ENCODE data around the gene MARCHF10.
"Not testable (repeated sequence)": the region's sequence is repeated elsewhere in the genome, so short reads cannot be mapped to it uniquely, and the experiment has no call there.

Gene MARCHF10

DNA sequence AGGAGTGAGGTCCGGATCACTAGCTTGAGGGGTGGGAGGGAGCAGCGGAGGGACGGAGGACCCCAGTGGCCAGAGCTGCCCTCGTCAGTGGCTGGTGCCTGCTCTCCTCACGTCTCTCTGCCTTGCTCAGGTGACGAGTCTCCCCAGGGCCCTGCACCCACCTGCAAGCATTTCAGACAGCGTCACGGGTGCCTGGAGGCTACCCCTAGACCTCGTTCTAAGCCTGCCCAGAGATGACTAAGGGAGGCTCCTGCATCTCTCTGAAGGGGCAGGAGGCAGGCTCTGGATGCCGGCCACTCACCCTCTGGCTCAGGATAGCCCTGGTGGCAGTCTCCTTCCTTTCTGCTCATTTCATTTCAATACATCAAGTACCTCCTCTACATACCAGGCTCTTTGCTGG, 111.9 kb downstream of the MARCHF10 start:
- DNase-seq = no peak

DNA sequence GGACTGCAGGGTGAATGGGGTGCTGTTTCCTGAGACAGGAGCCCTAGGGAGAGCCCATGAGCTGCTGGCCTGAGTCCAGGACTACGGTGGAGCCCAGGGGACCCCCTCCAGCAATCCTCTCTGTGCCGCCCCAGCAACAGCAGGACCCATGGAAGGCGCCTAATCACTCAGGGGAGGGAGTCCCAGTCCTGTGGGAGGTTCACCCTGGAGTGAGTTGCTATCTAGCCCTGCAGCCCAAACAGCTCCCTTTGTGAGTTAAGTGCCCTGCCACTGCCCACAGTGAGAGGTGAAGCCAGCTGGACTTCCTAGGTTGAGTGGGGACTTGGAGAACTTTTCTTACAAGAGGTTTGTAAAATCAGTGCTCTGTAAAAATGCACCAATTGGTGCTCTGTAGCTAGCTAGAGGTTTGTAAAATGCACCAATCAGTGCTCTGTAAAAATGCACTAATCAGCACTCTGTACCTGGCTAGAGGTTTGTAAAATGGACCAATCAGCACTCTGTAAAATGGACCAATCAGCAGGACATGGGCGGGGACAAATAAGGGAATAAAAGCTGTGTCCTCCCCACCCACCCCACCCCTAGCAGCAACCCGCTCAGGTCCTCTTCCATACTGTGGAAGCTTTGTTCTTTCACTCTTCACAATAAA, 112.9 kb downstream of the MARCHF10 start:
- DNase-seq = not testable (repeated sequence)

DNA sequence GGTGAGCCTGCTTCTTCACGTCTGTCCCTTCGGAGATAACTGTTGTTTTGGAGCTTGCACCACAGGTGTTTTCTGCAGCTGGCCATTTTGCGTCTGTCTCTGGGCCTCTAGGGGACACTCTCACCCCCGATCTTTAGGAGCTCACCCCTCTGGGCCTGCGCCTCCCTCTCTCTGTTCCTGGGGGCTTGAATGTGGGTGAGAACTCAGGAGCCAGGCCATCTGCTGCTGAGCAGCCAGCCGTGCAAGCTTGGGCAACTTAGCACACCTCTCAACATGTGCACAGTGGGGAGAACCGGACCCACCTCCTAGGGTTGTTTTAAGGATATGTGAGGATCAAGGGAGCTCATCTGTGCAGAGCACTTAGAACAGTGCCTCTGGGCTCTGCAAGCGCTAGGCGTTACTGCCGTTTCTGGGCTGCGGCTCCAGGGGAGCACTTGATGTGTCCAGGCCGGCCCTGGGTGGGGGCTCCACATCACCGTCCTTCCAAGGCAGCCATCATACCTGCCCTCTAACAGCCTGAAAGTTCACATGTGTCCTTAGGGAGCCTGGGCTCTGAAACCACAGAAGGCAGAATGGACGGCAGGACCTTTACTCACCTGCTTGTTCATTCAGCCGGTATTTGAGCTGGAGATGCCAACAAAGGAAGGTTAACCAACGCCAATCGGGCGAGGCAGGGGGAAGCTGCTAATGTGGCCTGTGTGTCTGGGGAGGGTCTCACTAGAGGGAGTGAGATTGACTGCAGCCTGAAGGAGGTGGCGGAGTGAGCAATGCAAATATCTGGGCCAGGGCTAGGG, 114.3 kb downstream of the MARCHF10 start:
- DNase-seq = no peak

DNA sequence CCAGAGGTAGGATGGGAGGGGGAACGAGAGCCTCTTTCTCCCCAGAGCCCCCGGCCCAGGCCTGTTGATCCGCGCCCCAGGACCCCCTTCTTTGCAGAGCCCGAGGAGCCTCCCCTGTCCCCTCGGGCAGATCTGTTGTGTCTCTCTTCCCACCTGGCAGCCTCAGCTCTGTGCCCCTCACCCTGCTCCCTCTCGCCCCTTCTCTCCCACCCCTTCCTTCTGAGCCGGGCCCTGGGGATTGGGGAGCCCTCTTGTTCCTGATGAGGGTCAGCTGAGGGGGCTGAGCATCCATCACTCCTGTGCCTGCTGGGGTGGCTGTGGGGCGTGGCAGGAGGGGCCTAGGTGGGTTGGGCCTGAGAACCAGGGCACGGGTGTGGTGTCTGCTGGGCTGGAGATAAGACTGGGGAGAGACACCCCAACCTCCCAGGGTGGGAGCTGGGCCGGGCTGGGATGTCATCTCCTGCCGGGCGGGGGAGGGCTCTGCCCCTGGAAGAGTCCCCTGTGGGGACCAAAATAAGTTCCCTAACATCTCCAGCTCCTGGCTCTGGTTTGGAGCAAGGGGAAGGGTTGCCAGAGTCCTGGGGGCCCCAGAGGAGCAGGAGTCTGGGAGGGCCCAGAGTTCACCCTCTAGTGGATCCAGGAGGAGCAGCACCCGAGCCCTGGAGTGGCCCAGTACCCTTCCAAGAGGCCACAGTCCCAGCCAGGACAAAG, 115.2 kb downstream of the MARCHF10 start:
- DNase-seq = no peak

DNA sequence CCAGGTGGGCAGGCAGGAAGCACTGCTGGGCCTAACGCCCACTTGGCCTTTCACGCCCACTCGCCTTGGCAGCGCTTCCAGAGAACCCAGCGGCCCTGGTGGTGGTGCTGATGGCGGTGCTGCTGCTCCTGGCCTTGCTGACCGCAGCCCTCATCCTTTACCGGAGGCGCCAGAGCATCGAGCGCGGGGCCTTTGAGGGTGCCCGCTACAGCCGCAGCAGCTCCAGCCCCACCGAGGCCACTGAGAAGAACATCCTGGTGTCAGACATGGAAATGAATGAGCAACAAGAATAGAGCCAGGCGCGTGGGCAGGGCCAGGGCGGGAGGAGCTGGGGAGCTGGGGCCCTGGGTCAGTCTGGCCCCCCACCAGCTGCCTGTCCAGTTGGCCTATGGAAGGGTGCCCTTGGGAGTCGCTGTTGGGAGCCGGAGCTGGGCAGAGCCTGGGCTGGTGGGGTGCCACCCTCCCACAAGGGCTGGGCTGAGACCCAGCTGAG, 115.9 kb downstream of the MARCHF10 start:
- no peak for DNase-seq

DNA sequence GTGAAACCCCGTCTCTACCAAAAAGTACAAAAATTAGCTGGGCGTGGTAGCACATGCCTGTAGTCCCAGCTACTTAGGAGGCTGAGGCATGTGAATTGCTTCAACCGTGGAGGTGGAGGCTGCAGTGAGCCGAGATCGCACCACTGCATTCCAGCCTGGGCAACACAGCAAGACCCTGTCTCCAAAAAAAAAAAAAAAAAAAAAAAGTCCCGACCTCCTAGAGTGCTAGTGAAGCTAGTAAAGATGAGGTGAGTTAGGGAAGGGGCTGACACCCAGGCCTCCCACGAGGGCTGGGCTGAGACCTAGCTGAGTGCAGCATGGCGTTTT, 116.6 kb downstream of the MARCHF10 start:
- not testable (repeated sequence) for DNase-seq

DNA sequence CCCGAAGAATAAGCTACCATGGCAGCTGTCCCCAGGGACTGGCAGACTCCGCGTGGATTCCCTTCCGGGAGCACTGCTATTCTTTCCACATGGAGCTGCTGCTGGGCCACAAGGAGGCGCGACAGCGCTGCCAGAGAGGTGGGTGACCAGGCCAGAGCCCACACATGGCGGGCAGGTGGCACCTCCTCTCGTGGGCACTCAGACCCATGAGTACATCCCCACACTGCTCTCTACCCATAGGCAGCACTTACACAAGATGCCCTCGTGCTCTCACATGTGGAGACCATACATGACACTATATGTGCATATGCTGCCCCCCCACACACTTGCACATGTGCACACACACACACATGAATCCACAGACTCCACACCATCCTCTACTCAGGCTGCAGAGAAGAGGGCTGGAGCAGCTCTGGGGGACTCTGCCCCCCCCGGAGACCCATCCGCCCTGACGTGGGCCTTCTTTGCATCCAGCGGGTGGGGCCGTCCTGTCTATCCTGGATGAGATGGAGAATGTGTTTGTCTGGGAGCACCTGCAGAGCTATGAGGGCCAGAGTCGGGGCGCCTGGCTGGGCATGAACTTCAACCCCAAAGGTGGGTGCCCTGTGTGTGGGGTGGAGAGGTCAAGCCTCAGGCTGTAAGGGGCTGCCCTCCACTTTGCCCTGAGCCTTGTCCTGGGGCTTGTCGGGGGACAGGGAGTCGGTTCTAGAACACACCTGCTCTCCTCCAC, 117.8 kb downstream of the MARCHF10 start:
- DNase-seq = no peak

DNA sequence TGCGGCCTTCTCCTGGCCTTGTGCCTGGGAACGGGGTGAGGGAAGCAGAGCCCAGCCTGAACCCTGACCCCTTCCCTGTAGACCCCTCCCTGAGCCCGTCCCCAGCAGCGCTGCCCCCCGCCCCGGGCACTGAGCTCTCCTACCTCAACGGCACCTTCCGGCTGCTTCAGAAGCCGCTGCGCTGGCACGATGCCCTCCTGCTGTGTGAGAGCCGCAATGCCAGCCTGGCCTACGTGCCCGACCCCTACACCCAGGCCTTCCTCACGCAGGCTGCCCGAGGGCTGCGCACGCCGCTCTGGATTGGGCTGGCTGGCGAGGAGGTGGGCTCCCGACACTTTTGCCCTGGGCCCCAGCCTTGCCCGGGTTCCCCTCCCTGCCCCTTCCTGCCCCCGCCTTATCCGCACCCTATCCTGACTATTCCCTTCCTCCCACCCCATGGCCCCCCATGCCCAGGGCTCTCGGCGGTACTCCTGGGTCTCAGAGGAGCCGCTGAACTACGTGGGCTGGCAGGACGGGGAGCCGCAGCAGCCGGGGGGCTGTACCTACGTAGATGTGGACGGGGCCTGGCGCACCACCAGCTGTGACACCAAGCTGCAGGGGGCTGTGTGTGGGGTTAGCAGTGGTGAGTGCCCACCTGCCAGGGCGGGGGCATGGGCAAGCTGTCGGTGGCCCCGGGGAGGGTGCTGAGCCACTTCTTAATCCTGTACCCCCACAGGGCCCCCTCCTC, 118.5 kb downstream of the MARCHF10 start:
- no peak for DNase-seq

DNA sequence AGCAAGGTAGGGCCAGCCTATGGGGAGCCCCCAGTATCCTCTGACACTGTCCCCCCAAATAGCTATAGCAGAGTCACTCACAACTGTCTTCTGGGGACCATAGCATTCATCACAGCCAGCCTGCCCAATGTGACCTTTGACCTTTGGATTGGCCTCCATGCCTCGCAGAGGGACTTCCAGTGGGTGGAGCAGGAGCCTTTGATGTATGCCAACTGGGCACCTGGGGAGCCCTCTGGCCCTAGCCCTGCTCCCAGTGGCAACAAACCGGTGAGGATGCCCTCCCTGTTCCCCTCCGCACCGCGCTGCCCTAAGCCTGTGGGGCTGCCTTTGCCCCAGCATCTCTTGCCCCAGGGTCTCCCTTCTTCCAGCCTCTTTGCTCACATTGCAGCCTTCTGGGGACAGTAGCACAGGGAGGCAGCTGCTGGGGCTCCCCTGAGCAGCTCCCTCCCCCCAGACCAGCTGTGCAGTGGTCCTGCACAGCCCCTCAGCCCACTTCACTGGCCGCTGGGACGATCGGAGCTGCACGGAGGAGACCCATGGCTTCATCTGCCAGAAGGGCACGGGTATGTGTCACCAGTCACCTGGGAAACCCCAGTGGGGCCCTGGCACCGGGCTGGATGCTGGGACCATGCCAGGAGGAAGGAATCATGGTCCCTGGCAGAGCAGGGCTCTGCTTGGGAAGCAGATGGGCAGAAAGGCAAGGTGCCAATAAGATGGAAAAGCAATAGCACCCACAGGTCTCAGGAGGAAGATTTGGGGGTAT, 119.5 kb downstream of the MARCHF10 start:
- no peak for DNase-seq

DNA sequence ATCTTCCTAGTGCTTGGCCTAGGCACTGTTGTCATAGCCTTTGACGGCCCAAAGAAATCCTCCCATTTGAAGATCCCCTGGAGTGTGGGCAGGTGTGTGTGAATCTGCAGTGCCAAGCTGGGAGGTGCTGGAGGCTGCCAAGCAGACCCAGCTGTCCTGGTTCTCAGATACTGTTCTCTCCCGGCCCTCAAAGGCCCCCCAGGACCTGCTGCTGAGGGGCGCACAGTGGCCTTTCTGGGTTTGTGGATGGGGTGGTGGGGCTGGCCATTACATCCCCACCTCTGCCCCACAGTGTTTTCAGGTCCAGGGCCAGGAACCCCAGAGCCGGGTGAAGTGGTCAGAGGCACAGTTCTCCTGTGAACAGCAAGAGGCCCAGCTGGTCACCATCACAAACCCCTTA, 120.1 kb downstream of the MARCHF10 start:
- DNase-seq = no peak

DNA sequence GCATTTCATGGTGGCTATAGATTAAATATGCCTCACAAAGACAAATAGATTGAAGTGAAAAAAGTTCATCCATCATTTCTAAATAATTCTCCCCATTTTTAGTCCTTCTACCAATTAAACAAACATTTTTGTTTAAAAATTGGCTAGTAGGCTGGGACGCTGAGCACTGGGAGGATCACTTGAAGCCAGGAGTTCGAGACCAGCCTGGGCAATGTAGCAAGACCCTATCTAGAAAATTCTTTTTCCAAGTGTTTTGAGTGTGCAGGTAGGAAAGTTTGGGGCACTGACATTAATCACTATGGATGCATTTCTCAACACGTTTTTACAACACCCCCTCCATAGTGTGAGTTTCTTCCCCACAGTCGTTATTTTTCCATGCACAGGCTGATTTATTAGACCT, 123.9 kb downstream of the MARCHF10 start:
- DNase-seq = no peak

DNA sequence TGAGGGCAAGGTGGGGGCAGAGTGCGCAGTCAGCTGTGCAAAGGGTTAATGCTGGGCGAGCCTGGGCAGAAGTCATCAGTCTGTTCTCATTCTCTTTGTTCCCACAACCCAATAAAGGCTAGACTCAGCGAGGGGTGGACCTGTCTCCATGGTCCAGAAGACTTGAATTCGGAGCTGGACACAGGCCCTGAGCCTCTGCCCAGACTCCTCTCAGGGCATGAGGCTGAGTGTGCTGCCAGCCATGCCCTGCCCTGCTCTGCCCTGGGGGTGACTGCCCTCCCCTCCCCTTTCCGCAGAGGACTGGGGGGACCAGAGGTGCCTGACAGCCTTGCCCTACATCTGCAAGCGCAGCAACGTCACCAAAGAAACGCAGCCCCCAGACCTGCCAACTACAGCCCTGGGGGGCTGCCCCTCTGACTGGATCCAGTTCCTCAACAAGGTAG, 126.2 kb downstream of the MARCHF10 start:
- DNase-seq = no peak

DNA sequence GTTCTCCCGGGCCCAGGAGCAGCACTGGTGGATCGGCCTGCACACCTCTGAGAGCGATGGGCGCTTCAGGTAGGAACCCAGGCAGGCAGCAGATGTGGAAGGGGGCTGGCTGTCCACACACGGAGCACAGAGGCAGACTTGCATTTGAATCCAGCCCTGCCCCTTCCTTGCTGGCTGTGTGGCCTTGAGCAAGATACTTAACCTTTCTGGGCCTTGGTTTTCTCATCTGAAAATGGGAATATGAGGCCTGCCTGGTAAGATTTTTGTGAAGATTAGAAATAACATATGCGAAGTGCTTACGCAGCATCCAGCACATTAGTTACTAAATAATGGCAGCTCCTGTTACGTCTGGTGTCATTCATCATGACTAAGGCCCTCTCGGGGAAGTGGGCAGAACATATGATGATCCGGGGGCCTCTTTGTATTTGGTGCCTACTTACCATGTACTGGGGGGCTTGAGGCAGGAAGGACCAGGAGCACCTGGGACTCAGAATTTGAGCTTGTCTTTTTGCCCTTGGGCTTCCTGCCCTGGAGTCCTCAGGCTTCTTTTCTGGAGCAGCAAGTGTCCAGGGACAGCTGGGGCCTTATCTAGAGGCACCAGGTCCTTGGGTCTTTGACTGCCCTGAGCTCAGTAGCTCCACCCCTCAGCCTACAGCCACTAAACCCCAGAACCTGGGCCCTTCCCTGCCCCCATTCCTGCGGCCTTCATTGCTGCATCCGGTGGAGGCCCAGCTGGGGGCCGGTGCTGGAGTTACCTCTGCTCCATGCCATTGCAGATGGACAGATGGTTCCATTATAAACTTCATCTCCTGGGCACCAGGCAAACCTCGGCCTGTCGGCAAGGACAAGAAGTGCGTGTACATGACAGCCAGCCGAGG, 126.8 kb downstream of the MARCHF10 start:
- no peak for DNase-seq

DNA sequence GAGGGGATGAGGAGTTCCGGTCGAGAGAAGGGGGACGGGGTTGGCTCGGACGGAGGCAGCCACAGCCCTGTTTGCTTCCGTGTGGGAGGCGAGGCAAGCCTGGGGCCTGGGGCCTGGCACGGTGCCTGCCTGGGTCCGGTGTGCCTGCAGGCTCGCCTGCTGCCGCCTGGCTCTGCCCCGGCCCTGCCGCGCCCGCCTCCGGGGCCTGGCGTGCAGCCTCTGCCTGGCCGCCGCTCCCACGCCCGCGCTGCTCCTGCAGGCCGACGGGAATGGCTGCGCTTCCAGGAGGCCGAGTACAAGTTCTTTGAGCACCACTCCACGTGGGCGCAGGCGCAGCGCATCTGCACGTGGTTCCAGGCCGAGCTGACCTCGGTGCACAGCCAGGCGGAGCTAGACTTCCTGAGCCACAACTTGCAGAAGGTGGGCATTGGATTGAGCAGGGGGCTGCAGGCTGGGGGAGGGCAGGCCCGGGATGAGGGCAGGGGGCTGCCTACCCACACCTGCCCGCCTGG, 127.5 kb downstream of the MARCHF10 start:
- DNase-seq = no peak

DNA sequence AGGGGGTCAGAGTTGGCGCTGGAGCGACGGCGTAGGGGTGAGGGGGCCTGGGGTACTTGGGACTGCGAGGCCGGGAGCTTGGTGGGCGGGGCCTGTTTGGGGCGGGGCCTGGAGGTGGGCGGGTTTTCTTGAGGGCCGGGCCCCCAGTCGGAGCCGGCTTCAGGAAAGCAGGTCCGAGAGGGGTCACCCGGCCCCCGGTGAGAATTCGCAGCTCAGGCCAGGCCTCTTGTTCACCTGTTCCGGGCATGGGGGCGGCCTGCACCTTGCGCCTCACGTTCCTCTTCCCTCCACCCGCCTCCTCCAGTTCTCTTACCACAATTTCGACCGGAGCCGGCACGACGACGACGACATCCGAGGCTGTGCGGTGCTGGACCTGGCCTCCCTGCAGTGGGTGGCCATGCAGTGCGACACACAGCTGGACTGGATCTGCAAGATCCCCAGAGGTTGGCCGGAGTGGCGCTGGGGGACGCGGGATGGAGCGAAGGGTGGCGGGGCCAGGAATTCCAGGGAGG, 128.2 kb downstream of the MARCHF10 start:
- no peak for DNase-seq

DNA sequence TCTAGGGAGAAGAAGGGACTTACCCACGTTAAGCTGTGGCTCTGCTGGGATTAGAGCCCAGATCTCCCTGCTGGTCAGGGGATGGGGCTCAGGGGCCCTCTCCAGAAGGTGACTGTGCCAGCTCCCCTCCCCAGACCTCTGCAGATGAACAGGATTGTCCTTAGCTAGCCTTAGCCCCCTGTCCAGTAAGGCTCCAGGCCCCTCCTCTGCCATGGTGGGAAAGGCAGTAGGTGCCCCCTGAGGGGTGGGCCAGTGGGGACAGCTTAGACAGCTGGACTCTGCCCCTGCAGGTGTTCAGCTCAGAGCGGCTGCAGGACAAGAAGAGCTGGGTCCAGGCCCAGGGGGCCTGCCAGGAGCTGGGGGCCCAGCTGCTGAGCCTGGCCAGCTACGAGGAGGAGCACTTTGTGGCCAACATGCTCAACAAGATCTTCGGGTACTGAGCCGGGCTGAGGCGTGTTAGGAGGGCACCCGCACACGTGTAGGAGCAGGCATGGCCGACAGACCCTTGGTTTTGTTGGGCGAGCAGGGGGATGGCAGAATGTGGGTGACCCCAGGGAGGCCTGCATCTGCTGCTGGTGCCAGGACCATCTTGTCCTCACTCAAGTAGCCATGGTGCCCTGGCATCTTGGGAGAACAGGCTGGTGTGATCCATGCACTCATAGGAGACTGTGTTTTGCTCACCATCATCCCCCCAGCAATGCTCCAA, 129.7 kb downstream of the MARCHF10 start:
- DNase-seq = no peak

DNA sequence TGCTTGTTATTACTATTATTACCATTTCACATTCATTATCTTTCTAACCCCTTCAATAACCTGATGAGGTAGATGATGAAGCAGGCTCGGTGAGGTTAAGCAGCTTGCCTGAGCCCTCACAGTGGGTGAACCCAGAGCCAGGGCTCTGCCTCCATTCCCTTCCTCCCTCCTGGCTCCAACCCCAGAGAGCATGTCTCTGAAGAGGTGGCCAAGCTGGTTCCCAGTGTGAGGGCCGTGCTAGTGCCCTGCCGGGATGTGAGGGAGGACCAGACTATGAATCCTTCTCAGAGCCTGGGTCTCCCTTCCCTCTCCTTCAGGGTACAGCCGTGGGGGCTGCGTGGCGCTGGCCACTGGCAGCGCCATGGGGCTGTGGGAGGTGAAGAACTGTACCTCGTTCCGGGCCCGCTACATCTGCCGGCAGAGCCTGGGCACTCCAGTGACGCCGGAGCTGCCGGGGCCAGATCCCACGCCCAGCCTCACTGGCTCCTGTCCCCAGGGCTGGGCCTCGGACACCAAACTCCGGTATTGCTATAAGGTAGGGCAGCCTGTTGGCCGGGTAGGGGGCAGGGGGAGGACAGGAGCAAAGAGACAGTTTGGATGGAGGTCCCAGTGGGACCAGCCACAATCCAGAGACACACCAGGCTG, 131.0 kb downstream of the MARCHF10 start:
- no peak for DNase-seq

DNA sequence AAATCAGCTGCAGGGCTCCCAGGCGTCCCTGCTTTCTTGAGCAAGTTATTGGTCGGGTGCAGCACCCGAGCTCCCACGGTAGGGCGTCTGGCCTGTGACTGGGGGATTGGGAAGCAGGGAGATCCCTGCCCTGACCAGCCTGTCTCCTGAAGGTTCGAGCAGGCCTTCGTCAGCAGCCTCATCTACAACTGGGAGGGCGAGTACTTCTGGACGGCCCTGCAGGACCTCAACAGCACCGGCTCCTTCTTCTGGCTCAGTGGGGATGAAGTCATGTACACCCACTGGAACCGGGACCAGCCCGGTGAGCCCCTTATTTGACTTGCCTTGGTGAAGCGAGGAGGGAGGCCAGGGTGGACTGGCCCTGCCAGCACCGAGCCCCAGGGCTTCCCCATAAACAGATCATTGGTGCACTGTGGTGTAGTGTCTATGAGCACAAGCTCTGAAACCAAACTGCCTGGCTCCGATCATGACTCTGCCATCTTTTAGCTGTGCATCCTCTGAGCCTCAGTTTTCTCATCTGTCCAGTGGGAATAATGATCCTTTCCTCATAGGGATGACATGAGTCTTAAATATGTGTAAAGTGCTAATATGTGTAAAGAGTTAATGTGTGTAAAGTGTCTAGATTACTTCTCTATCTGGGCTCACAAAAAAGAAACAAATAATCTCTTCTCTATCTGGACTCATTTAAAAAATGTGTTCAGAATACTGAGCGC, 131.7 kb downstream of the MARCHF10 start:
- DNase-seq = no peak

Data from stimulated activated CD4-positive, alpha-beta T cell treated with anti-CD3 and anti-CD28 coated beads, Interleukin-4, amount 100 ng/mL, for 1 hour (primary cell).